Measurements from ENCODE around the gene DSCAML1. TPM values are rescaled to one million over a fixed set of nuclear protein-coding genes. Genes with fewer than 3 reads are reported as not detected.

DSCAML1 gene
- total and polyA plus RNA-seq, 7 donors = 0.04 to 0.52 (median 0.06) TPM

DNA sequence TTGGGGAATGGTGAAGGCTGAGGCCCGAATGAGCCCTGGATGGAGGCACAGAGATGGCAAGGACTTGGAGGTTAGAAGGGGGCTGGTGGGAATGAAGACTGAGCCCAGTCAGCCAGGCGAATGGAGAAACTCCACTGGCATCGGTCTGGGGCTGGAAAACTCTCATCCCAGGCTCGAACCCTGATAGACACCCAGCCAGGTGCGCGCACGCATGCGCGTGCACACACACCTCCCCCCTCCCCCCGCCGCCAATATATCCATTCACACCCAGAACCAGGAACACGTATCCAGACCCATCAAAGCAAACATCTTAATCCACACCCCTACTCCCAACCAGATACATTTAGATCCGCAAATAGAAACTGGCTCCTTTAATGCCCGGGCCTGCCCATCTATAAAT is 330.1 kb downstream of the DSCAML1 start:
- Histone ChIP-seq H3K36me3 (ENCODE audit: insufficient read depth in 1 of 2, low read depth in 1 of 2) (no peaks in the 10 kb centered on the region), H3K4me3 (no peak overlapping the region), H3K4me1 (no peaks in the 10 kb centered on the region), H3K27me3 (ENCODE audit: insufficient read depth in 3 of 3, low read length in 2 of 3) (no peaks in the 10 kb centered on the region), H3K27ac (no peak overlapping the region), H3K9me3 (no peaks in the 10 kb centered on the region)
- ATAC-seq = no peak
- TF ChIP-seq, protein P1, sequence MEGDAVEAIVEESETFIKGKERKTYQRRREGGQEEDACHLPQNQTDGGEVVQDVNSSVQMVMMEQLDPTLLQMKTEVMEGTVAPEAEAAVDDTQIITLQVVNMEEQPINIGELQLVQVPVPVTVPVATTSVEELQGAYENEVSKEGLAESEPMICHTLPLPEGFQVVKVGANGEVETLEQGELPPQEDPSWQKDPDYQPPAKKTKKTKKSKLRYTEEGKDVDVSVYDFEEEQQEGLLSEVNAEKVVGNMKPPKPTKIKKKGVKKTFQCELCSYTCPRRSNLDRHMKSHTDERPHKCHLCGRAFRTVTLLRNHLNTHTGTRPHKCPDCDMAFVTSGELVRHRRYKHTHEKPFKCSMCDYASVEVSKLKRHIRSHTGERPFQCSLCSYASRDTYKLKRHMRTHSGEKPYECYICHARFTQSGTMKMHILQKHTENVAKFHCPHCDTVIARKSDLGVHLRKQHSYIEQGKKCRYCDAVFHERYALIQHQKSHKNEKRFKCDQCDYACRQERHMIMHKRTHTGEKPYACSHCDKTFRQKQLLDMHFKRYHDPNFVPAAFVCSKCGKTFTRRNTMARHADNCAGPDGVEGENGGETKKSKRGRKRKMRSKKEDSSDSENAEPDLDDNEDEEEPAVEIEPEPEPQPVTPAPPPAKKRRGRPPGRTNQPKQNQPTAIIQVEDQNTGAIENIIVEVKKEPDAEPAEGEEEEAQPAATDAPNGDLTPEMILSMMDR (IDR thresholded peaks at IDR 0.05) = no peak
- DNase-seq = no peak
- intact Hi-C loops (cut with DNase I) = no loop called here
- WGBS, 3 donors = 88 to 90% (median 89%) methylated on average over 14 of the region's 14 CpGs

DNA sequence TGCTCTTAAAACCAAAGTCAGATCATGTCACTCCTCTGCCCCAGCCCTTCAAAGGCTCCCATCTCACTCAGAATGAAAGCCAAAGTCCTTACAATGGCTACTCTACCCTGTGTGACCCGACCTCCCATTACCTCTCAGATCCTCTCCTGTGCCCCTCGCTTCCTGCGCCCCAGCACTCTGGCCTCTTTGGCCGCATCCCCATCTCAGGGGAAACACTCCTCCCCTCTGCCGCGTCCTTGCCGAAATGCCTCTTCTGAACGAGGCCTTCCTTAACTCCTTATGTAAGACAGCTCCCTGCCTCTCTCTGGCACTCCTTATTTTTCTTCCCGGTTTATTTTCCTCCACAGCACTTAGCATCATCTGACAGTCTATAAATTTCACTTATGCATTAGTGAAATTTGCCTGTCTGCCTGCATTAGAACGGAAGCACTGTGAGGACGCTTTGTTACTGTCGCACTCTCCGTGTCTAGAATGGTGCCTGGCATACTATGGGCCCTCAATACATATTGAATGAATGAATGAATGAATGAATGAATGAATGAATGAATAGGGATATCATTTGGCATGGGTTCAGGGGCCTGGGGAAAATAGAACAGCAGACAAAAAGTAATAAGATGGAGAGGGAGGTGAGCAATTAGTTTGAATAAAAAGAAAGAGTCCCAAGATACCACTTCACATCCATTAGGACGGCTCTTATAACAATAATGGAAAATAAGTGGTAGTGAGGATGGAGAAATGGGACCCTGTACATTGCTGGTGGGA is 331.6 kb downstream of the DSCAML1 start:
- WGBS, 3 donors = 76 to 82% (median 82%) methylated on average over 14 of the region's 14 CpGs
- H3K4me3 ChIP-seq = no peak overlapping the region

DNA sequence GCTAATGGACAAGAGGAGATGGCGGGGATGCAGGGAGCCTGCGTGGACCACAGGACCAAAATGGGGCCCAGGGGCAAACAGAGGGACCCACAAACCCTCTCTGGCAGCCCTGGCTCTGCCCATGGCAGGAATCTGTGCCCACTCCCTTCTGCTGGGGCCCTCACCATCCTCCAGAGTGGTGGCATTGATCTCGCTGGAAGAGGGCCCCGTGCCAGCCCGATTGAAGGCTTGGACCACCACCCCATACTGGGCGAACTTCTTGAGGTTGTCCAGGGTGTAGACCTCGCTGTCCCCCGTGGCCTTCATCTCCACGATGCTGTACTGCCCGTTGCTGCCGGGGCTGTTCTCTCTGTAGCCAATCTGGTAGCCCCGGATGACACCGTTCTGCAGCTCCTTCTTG is 332.2 kb downstream of the DSCAML1 start:
- WGBS, 3 donors = 90 to 94% (median 94%) methylated on average over 13 of the region's 13 CpGs
- Histone ChIP-seq H3K4me1 (no peaks in the 10 kb centered on the region), H3K36me3 (ENCODE audit: insufficient read depth in 1 of 2, low read depth in 1 of 2) (no peaks in the 10 kb centered on the region), H3K27ac (no peak overlapping the region), H3K27me3 (ENCODE audit: insufficient read depth in 3 of 3, low read length in 2 of 3) (peaks cover 0 to 2% (median under 1%) of the 10 kb centered on the region in 3 donors), H3K4me3 (no peak overlapping the region), H3K9me3 (no peaks in the 10 kb centered on the region)
- DNase-seq (no peak), ATAC-seq (no peak)
- TF ChIP-seq, protein P1 (IDR thresholded peaks at IDR 0.05) = no peak
- intact Hi-C loops (cut with DNase I) = no loop called here

More for the DNA sequence above, 331.6 kb downstream of the DSCAML1 start:
- Histone ChIP-seq H3K27ac (no peak overlapping the region), H3K4me1 (no peaks in the 10 kb centered on the region), H3K36me3 (ENCODE audit: insufficient read depth in 1 of 2, low read depth in 1 of 2) (no peaks in the 10 kb centered on the region), H3K27me3 (ENCODE audit: insufficient read depth in 3 of 3, low read length in 2 of 3) (peaks cover 0 to 2% (median 0%) of the 10 kb centered on the region in 3 donors), H3K9me3 (no peaks in the 10 kb centered on the region)
- TF ChIP-seq, protein P1 (IDR thresholded peaks at IDR 0.05) = no peak
- DNase-seq = no peak
- intact Hi-C loops (cut with DNase I) = no loop called here
- no peak for ATAC-seq

DNA sequence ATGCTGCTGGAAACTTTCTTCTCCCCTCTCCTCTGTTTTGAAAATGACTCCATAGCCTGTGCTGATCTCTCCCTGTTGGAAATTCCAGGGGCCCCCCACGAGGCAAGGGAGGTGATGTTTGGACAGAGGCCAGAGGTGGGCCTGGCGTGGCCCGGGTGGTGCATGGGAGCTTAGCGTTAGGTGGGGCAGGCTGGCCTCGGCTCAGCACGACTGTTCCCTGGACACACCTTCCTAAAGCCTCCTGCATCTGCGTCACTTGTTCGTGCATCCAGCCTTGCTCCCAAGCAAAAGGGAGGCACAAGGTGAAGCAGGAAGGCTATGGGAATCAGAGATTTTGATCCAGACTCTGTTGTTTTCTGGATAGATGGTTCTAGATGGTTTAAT is 334.2 kb downstream of the DSCAML1 start:
- H3K27me3 ChIP-seq (ENCODE audit: insufficient read depth in 3 of 3, low read length in 2 of 3) = peaks cover 0 to 10% (median 2%) of the 10 kb centered on the region in 3 donors
- H3K27ac ChIP-seq = no peak overlapping the region
- DNase-seq (no peak), ATAC-seq (no peak)
- intact Hi-C loops (cut with DNase I) = no loop called here
- H3K9me3 ChIP-seq = no peaks in the 10 kb centered on the region
- TF ChIP-seq, protein P1 (IDR thresholded peaks at IDR 0.05) = no peak
- 71 to 78% (median 71%) methylated on average over 8 of the region's 8 CpGs for WGBS, 3 donors
- H3K4me3 ChIP-seq = no peak overlapping the region
- no peaks in the 10 kb centered on the region for H3K36me3 ChIP-seq (ENCODE audit: insufficient read depth in 1 of 2, low read depth in 1 of 2)
- H3K4me1 ChIP-seq = no peaks in the 10 kb centered on the region

Data from psoas muscle (tissue), 8 donors.